HTR-8/SVneo (cell line): ENCODE measurements around the gene TRAF4.

Source experiments
- DNase-seq: peaks from one replicate; pipeline ENCODE4 v3.0.0; 2011; ENCODE audit warnings: low spot score, mixed read lengths; ENCODE audit not compliant: insufficient read length
- FAIRE-seq: peaks from 2 replicates; lab custom pipeline; 2011; peaks lifted over from hg19 to GRCh38; lab: Jason Lieb, UNC

Gene TRAF4, protein sequence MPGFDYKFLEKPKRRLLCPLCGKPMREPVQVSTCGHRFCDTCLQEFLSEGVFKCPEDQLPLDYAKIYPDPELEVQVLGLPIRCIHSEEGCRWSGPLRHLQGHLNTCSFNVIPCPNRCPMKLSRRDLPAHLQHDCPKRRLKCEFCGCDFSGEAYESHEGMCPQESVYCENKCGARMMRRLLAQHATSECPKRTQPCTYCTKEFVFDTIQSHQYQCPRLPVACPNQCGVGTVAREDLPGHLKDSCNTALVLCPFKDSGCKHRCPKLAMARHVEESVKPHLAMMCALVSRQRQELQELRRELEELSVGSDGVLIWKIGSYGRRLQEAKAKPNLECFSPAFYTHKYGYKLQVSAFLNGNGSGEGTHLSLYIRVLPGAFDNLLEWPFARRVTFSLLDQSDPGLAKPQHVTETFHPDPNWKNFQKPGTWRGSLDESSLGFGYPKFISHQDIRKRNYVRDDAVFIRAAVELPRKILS

DNA sequence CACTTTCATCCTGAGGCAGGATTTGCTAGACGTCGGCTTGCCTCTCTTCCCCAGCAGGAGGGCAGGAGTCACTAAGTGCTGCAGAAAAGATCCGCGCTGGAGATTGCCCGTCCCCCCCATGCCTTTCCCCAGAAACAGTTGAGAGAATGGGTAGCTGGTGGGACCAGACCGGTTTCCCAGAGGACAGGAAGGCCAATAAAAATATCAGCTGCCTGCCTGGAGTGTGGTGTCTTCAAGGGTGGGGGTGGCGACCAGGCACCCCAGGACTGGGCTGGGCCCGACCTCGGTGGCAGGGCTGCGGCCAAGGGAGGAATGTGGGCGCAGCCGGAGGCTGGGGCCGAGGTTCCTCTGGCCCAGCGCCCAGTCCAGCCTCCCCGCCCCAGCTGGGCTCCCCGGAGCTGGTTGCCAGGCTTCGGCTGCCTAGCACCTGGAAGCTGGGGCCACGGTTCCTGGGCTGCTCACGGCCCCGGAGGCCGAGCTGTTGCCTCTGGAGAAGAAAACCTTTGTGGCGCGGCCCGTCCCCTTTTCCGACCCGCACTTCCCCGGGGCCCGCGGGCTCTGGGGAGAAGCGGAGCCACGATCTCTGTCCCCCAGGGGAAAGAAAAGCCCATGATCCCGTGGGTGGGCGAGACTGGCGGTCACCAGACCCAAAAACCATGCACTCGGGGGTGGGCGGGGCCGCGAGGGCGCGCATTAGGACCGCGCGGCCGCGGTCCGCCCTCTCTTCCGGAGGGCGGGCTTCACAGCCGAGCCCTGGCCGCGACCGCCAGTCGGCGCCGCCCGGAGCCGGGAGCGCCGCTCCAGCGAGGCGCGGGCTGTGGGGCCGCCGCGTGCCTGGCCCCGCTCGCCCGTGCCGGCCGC lies at the start of gene TRAF4:
TRAF4 (plus strand) TSS at position 769 of the 861 bp plus-strand sequence. CDS start 102 bp downstream, outside the sequence.
- DNase-seq (peak; percentile 96), FAIRE-seq (no peak)

DNA sequence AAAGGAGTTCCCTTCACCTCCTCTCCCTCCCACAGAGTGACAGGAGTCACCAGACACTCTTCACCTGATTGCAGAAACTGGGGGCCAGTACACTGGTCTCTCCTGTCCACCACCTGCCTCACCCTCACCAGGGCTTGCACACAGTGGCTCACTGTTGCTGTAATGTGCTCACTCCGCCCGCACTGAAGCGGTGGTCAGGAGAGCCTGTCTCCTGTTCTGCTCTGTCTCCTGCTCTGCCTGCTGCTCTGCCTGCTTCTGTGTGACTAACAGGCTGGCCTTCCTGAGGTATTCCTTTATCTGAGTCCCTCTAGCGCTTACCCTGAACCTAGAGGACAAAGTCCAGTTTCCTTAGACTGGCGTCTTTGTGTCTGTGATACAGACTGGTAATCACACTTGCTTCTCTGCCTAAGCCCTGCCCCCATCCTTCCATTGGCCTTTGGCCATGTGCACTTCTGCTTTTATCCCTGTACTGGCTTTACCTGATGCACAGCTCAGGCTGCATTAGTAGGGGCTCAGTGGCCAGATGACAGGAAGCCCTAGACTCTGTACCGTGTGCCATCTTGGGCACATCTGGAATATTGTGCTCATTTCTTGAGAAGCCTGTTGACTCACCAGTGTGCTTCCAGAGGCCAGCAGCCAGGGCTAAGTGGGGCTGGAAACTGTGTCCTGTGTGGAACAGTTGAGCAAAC lies 45.4 kb upstream of the TRAF4 start:
- FAIRE-seq (no peak), DNase-seq (no peak)

DNA sequence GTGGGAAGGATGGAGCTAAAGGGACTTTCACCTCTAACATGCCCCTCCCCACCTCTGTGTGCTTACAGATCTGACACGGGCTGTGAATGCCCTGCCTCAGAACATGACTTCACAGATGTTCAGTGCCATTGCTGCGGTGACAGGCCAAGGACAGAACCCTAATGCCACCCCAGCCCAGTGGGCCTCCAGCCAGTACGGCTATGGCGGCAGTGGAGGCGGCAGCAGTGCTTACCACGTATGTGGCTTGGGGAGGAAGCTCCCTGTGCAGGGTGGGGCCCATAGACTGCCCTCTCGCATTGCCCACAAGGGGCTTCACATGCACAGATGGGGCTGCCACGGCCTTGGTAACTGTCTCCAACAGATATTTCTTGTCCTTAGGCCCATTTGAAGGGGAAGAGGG lies 43.5 kb upstream of the TRAF4 start:
- peak; percentile 23 for FAIRE-seq
- DNase-seq, result no peak

DNA sequence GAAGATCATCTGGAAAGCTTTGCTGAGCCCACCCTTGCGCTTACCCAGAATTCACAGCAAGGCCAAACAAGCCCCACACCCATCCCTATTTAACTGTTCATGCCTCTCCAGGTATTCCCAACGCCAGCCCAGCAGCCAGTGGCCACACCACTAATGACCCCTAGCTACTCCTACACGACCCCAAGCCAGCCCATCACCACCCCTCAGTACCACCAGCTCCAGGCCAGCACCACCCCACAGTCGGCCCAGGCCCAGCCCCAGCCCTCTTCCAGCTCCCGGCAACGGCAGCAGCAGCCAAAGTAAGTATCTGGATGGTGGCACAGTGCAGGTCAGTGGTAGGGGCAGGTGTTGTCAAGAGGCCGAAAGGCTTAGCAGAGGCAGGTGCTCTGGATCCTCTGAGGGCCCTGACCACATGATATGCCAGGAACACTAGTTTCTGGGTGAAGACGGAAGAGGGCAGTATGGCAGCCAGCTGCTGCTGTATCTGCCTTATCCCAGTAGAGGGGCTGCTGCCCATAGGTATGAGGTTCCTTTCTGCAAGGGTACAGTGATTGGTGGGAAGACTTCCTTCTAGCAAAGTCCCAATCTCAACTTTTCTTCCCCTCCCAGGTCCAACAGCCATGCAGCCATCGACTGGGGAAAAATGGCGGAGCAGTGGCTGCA lies 42.9 kb upstream of the TRAF4 start:
- DNase-seq (no peak), FAIRE-seq (no peak)

DNA sequence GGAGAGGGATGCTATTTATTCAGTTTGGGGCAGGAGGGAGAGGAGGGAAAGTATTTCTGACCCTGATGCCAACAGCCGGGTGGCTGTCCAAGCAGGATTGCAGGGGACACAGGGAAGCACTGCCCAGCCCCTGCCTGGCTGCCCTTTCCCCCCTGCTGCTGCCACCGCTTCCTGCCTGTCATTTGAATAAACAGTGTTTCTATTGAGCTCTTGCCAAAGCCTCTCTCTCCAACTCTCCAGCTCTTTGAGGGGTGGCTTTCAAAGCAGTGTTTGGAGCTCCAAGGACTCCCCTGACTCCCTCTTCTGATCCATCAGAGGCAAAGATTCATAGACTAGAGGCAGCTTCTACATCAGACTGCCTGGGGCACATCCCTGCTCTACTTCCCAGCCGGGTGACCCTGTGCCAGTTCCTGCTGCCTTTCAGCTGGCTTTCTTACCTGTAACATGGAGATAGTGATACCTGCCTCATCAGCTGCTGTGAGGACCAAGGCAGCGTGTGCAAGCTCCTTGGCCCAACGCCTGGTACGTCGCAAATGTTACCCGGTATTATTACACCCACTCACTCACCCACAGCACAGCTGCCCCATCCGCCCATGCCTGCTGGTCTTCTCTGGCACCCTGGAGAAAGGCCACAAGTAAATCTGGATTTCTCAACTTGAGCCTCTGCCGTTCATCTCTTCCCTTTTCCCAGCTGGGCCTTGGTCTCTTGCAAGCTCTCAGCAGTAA lies 41.6 kb upstream of the TRAF4 start:
- DNase-seq (no peak), FAIRE-seq (no peak)

DNA sequence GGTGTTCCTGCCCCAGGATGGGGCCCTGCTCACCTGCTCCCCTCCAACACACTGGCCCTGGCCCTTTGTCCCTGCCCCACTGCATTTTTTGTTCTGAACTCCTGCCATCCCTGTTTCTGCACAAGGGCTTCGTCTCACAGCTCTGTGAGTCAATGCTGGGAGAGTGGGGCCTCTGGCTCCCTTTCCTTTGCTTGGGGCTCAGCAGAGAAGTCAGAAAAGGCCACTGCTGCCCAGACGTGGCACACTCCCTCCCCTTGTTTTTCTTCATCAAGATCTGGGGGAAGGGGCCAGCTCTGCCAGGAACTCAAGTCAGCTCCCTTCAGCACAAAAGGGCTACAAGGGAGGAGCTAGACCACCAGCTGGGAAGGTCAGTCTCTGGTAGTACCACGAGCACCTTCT lies 41.1 kb upstream of the TRAF4 start:
- DNase-seq (no peak), FAIRE-seq (no peak)

DNA sequence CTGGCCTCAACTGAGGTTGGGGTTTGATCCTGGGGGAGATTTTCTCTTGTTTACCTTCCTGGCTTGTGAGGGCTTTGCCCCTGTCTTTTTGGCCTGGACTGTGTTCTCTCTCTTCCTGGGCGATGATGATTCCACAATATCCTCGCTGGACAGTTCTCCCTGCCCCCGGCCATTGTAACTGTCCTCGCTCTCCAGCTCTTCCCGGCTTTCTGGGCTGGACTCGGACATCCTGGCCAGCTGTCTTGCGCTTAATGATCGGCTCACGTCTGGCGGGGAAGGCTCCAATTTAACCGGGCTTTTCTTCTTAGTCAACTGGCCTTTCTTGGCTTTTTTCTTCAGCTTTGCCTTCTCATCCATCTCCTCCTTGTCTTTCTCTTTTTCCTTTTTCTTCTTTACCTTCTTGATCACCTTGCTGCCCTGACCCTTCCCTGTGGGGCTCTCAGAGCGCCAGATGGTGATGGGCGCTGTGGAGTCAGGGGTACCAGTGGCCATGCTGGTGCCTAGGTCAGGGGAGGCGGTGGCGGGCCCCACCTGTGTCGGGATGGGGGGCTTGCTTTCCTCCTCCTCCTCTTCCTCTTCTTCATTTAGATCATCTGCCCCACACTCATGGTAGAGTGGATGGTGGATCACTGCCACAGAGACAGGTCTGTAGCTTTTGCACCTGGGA lies 40.1 kb upstream of the TRAF4 start:
- DNase-seq (no peak), FAIRE-seq (no peak)

DNA sequence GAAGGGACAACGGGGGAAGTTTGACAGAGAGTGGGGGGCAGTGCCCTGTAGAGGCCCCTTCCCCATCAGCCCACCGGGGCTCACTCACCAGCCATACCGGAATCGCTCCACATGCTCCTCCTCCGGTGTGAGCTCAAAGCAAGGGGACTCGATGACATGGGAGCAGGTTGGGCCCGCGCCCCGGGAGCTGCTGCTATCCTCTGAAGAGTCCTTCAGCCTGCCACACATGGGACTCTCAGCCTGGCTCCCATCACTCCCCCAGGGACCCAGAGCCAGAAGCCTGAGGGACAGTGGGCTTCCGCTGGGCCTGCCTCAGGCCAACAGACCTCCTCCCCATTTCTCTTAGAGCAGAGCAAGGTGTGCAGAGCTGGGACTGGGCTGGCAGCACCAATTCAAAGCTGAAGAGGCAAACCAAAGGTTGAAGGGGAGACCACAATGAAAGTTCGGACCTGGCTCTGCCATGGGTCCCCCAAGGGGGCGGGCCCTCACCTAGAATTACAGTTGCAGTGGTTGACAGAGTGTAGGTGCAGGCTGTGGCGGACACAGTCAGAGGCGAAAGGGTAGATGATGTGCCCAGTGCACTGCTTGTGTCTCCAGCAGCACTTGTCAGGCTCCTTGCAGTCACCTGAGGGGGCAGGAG lies 39.5 kb upstream of the TRAF4 start:
- DNase-seq, result no peak
- no peak for FAIRE-seq

DNA sequence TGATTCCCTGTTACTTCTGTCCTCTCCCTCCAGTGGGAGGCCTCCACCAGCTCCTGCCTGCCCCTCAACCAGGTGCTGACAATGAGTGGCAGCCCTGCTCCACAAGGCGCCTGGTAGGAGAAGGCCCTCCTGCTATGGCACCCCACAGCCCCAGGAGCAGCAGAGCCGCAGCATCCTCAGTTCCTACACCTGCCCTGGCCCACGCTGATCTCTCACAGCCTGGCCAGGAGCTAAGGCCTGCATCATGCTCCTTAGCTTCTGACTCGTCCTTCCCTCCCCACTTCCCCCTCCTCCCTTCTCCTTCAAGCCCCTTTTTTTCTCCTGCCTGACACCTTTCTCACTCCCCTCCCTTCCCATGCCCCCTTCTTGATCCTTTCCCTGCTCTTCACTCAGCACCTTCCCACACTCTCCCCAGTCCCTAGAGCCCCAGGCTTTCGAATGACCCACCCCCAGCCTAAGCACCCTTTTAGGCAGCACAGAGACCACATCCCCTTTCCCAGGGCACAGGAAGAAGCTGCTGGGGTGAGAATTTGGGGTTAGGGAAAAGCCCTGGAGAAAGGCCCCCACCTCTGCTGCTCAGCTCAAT lies 38.6 kb upstream of the TRAF4 start:
- no peak for FAIRE-seq
- DNase-seq, result no peak

DNA sequence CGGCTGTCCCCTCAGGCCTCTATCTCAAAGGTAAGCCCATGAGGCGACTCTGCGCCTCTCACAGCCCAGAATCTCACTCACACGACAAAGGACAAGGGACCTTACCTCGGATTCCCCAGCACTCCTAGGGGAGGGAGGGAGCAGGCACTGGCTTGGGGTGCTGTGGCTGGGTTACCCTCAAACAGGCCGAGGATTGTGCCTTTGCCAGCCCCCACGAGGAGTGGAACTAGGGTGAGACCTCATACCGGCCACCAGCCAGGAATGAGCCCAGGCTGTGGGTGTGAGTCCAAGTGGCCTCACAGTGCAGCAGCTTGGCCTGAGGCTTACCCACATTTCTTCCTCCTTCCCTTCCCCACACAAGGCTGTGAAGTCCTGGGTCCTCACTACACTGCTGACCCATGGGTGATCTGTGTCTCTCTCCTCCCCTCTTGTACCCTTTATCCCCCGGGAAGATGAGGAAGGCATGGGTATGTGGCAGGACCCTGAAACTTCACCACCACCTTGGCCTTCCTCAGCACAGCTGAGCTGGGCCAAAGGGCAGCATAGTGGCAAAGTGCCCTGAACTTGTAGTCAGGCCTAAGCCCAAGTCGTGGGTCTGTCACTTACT lies 38.0 kb upstream of the TRAF4 start:
- FAIRE-seq, result no peak

DNA sequence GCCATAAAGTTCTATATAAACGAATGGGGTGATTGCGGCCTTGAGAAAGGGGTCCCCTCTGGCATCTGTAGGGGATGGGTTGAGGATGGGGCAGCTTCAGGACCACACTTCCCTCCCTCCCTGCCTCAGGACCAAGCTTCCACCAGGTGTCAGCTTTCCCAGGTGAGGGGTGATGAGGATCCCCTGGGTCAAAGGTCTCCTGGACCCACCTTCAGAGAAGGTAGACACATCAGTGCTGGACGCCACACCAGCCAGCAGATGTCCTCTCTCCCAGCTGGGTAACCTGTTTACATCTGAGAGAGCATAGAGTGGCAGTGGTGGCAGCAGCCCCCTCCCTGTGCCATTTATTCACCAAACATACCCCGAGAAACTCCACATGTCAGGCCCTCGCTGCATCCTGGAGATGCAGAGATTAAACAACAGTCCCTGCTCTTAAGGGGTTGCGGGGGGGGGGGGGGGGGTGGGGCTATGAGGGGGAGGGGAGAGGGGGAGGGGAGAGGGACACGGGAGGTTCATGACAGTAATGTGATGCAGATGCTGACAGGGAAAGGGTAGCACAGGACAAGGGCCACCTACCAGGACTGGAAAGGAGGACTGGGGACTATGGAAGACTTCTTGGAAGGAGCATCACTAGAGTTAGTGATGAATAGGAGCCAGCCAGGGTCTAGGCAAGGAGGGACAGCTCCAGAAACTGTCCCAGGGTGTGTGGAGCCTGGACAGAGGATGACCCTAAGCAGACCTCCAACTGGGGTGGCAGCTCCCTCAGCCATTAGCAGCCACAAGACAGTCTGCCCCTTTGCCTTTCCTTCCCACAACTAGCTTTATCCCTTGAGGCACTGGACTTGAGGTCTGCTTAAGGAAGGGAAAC lies 37.1 kb upstream of the TRAF4 start:
- FAIRE-seq, result no peak
- no peak for DNase-seq

More for the DNA sequence above, 38.0 kb upstream of the TRAF4 start:
- DNase-seq, result no peak

DNA sequence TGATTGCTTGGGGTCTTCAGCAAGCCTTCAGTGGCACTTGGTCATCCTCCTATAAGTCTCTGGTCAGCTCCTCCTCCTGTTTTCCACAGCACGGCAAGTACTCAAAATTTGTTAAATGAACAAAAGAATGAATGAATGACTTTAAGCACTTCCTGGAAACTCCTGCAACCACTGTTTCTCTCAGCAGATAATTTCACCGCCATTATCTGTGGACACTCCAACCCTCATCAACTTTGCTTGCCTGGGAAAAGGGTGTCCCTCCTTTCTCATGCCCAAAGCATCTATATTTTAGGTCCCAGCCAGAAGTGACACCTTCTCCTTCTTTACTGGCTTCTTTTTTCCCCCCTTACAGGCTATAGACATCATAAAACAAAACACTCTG lies 36.5 kb upstream of the TRAF4 start:
- no peak for FAIRE-seq
- DNase-seq, result no peak

DNA sequence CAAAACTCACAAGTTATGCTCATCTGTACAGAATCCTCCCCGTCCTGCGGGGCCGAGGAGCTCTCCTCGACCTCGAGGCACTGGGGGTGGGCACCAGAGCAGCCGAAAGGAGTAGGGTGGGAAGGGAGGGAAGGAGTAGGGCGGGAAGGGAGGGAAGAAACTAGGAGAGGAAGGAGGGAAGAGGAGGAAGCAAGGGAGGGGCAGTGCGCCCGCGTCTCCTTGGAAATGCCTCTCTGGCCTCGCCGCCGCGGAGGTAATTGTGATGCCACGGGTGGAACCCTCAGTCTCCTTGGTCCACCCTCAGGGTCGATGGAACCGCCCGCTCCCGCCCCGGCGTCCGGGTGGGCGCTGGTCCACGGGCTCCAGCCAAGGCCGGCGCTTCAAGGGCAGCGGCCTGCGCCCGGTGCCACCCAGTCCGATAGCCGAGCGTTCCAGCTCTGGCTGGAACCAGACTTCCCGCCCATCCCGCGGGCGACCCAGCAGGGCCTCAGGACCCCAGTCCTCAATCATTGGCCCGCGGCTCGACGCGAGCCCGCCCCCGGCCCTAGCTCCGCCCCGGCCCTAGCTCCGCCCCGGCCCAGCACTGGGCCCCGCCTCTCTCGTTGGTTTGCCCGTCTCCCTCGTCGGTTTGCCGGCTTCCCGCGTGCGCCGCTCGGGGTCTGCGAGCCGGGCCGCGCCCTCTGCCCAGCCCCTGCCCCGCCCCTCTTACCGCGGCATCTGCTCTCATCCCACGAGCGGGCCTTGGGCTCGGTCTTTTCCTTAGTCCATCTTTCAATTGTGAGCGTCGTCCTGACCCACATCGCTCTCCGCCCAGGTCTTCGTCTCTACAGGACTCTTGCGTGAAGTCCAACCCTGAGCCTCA lies 32.7 kb upstream of the TRAF4 start:
- peak; percentile 72 for FAIRE-seq

DNA sequence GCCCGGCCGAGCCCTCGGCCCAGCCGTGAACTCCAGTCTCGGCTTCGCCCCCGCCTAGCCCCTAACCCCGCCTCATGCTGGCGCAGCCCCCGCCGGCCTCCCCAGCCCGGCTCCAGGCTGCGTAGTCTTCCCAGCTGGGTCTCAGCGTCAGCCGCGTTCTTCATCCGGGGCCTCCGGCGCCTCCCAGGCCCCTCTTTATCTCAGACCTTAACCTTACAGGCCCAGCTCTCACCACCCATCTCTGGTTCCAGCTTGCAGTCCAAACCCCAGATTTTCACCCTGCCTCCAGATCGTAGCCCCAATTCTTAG lies 32.1 kb upstream of the TRAF4 start, which contains the start of gene PROCA1:
PROCA1 (minus strand) TSS at position 166 of the 309 bp plus-strand sequence. CDS start 228 bp downstream, outside the sequence.
- no peak for DNase-seq

More for the DNA sequence above, 32.7 kb upstream of the TRAF4 start:
- peak; percentile 99 for DNase-seq

DNA sequence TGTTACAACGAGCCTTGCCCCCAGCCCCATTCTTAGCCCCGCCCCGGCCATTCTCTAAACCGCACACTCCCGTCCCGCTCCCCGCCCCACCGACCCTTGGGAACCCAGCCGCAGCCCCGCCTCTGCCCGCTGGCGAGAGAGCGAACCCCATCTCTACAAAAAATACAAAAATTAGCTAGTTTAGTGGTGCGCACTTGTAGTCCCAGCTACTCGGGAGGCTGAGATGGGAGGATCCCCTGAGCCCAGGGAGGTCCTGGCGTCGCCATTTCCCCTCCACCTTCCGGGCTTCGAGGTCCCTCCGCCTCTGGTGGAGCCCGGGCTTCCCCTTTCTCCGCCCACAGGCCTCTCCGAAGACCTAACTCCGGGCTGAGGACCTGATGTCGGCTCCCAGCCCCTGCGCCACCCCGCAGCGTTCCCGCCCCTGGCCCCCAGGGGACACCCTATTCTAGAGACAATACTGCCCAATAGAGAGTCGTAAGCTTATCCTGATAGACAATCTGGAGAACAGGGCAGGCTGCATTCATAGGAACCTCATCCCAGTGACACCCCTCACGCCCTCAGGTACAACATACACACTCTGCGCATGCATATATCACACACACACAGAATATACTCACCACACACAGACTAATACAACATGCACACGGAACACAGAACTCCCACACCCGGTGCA lies 31.6 kb upstream of the TRAF4 start:
- FAIRE-seq, result no peak

More for the DNA sequence above, 32.1 kb upstream of the TRAF4 start, which contains the start of gene PROCA1:
- no peak for FAIRE-seq

More for the DNA sequence above, 31.6 kb upstream of the TRAF4 start:
- no peak for DNase-seq
